ENCODE results near the gene APBB3. TPM values are rescaled to one million over a fixed set of nuclear protein-coding genes. Genes with fewer than 3 reads are reported as not detected.

Gene APBB3
- total RNA-seq, 1 donor from 2014 or later = 31.9 TPM

- no peak for DNase-seq (ENCODE audit: low spot score)
Measured at GRCh38 chr5:140576776-140577201, 12.4 kb upstream of the APBB3 start.

- no peak for DNase-seq (ENCODE audit: low spot score)
Measured at GRCh38 chr5:140575309-140575708, 10.9 kb upstream of the APBB3 start.

- DNase-seq (ENCODE audit: low spot score) = no peak
Measured at GRCh38 chr5:140574165-140574564, 9.8 kb upstream of the APBB3 start.

- DNase-seq (ENCODE audit: low spot score) = no peak
Measured at GRCh38 chr5:140573683-140574082, 9.3 kb upstream of the APBB3 start.

- peak; percentile 71 for DNase-seq (ENCODE audit: low spot score)
Measured at GRCh38 chr5:140571105-140571504, 6.7 kb upstream of the APBB3 start.

- no peak for DNase-seq (ENCODE audit: low spot score)
Measured at GRCh38 chr5:140570488-140570887, 6.1 kb upstream of the APBB3 start.

GRCh38 chr5:140570058-140570457 lies 5.7 kb upstream of the APBB3 start:
- DNase-seq (ENCODE audit: low spot score) = no peak

- DNase-seq (ENCODE audit: low spot score) = no peak
Measured at GRCh38 chr5:140569197-140569596, 4.8 kb upstream of the APBB3 start.

- DNase-seq (ENCODE audit: low spot score) = no peak
Measured at GRCh38 chr5:140568443-140569063, 4.2 kb upstream of the APBB3 start.

GRCh38 chr5:140567871-140568270 lies 3.5 kb upstream of the APBB3 start:
- no peak for DNase-seq (ENCODE audit: low spot score)

GRCh38 chr5:140567136-140567818 lies 2.9 kb upstream of the APBB3 start:
- DNase-seq (ENCODE audit: low spot score) = no peak

- no peak for DNase-seq (ENCODE audit: low spot score)
Measured at GRCh38 chr5:140566665-140567064, 2.3 kb upstream of the APBB3 start.

- no peak for DNase-seq (ENCODE audit: low spot score)
Measured at GRCh38 chr5:140565780-140566095, 1.3 kb upstream of the APBB3 start.

GRCh38 chr5:140565024-140565779 lies 804 bp upstream of the APBB3 start:
- DNase-seq (ENCODE audit: low spot score) = no peak

GRCh38 chr5:140563596-140563995 lies 802 bp downstream of the APBB3 start:
- DNase-seq (ENCODE audit: low spot score) = no peak

- DNase-seq (ENCODE audit: low spot score) = no peak
Measured at GRCh38 chr5:140561753-140562523, 2.5 kb downstream of the APBB3 start.

GRCh38 chr5:140560227-140560626 lies 4.2 kb downstream of the APBB3 start:
- DNase-seq (ENCODE audit: low spot score) = no peak

GRCh38 chr5:140558542-140558941 lies 5.9 kb downstream of the APBB3 start:
- DNase-seq (ENCODE audit: low spot score) = no peak

- DNase-seq (ENCODE audit: low spot score) = no peak
Measured at GRCh38 chr5:140557965-140558364, 6.4 kb downstream of the APBB3 start.

GRCh38 chr5:140557136-140557805 lies 7.1 kb downstream of the APBB3 start, which contains the start of gene SRA1:
SRA1 (minus strand) TSS chr5:140557473; CDS start chr5:140557452, 21 bp downstream.
- peak; percentile 95 for DNase-seq (ENCODE audit: low spot score)

GRCh38 chr5:140556438-140556837 lies 8.0 kb downstream of the APBB3 start:
- no peak for DNase-seq (ENCODE audit: low spot score)

All from ureter (tissue), 1 donor.